Measurements from ENCODE around the gene BDKRB1. TPM values are rescaled to one million over a fixed set of nuclear protein-coding genes. Genes with fewer than 3 reads are reported as not detected.

The BDKRB1 gene
- total RNA-seq, 2 experiments from 2014 or later, result not detected

DNA sequence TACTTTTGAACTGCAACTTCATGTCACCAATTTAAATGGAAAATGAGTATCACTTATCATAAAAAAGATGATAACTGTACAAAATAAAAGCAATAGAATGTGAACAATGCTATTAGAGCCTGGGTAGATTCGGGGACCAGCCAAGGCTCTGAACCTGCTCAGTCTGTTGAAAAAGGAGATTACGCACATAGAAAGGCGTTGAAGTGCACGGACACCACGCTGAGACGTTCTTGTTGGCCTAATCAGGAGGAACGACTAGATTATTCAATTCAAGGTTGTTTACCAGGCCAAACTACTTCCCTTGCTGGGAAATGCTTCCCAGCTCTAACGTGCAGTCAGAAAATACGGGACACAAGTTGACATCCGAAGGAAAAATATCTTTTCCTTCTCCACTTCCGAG is 23.5 kb upstream of the BDKRB1 start:
- DNase-seq, result no peak
- no peak for ATAC-seq
- Mint-ChIP-seq H3K4me3 (no peak overlapping the region), H3K9me3 (no peaks in the 10 kb centered on the region), H3K27ac (no peak overlapping the region), H3K36me3 (ENCODE audit: low read depth) (no peaks in the 10 kb centered on the region), H3K4me1 (ENCODE audit: low read depth) (no peaks in the 10 kb centered on the region), H3K27me3 (peaks cover 6% of the 10 kb centered on the region)
- intact Hi-C loops (cut with micrococcal nuclease), result no loop called here
- CTCF ChIA-PET, result interaction anchor here (1.3 kb wide), 1 partner anchor 132 kb away, joined by 3 read pairs; no protein-coding TSS in a partner anchor
- TF ChIP-seq, protein P1, sequence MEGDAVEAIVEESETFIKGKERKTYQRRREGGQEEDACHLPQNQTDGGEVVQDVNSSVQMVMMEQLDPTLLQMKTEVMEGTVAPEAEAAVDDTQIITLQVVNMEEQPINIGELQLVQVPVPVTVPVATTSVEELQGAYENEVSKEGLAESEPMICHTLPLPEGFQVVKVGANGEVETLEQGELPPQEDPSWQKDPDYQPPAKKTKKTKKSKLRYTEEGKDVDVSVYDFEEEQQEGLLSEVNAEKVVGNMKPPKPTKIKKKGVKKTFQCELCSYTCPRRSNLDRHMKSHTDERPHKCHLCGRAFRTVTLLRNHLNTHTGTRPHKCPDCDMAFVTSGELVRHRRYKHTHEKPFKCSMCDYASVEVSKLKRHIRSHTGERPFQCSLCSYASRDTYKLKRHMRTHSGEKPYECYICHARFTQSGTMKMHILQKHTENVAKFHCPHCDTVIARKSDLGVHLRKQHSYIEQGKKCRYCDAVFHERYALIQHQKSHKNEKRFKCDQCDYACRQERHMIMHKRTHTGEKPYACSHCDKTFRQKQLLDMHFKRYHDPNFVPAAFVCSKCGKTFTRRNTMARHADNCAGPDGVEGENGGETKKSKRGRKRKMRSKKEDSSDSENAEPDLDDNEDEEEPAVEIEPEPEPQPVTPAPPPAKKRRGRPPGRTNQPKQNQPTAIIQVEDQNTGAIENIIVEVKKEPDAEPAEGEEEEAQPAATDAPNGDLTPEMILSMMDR (IDR thresholded peaks at IDR 0.05), result no peak
- POLR2A ChIA-PET, result no interaction called here

DNA sequence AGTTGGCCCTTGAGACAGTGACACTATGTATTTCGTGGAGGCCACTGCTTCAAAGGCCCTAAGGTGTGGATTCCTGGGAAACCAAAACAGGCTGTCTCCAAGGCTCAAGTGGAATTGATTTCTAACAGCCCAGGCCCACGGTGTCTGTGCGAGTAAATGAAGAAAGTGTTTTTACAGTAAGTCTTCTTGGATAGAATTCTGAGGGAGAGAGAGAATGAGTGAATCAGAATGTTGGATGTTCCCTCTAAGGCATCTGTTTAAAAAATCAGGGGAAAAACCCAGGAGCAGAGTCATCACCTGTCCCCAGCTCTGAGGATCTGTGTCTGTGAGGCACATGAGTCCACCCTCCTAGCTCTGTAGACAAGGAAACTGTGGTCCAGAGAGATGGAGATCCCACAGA is 22.3 kb upstream of the BDKRB1 start:
- peaks cover 5% of the 10 kb centered on the region for H3K27me3 Mint-ChIP-seq
- TF ChIP-seq, protein P1 (IDR thresholded peaks at IDR 0.05), result no peak
- no peaks in the 10 kb centered on the region for H3K9me3 Mint-ChIP-seq
- H3K4me3 Mint-ChIP-seq, result no peak overlapping the region
- no peak for DNase-seq
- ChIA-PET CTCF (no interaction called here), POLR2A (no interaction called here)
- no peak for ATAC-seq
- intact Hi-C loops (cut with micrococcal nuclease), result no loop called here
- no peaks in the 10 kb centered on the region for H3K4me1 Mint-ChIP-seq (ENCODE audit: low read depth)
- no peaks in the 10 kb centered on the region for H3K36me3 Mint-ChIP-seq (ENCODE audit: low read depth)
- no peak overlapping the region for H3K27ac Mint-ChIP-seq

DNA sequence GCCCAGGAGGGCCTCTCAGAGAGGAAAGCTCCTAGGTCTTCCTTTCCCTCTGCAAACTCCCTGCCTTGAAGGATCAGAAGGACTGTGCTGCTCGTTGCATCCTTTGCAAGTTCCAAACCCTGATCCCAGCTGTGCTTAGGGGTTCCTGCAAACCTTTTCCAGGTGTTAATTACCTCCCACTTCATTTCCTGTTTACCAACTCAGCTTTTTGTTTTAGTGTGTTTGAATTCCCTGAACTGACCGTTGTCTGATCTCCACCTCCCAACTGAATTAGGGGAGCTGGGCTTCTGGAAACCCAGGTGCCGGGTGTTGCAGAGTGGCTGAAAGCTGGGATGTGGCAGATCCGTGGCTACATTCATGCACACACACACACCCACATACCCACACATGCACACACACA is 20.6 kb upstream of the BDKRB1 start:
- Mint-ChIP-seq H3K27me3 (peaks cover 6% of the 10 kb centered on the region), H3K4me1 (ENCODE audit: low read depth) (no peaks in the 10 kb centered on the region), H3K9me3 (no peaks in the 10 kb centered on the region), H3K4me3 (no peak overlapping the region), H3K27ac (no peak overlapping the region), H3K36me3 (ENCODE audit: low read depth) (no peaks in the 10 kb centered on the region)
- no peak for ATAC-seq
- no peak for DNase-seq
- intact Hi-C loops (cut with micrococcal nuclease), result no loop called here
- ChIA-PET POLR2A (no interaction called here), CTCF (no interaction called here)
- TF ChIP-seq, protein P1 (IDR thresholded peaks at IDR 0.05), result no peak

DNA sequence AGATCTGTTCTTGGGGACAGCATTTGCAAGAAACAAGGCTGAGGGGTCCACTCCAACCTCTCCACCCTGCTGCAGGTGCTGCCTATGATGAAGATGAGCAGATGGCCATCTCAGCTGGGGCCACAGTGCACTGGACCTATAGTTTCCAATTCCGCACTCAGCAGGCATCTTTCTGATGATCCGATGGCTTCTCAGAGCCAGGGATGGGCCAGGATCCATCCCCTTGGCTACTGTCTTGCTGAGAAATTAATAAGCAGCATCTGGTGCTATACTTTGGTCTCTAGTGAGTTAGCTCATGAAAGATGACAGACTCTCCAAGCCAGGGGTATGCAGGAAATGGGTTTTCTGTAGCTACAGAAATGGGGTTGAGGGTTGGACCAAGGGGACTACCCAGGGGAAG is 18.4 kb upstream of the BDKRB1 start:
- intact Hi-C loops (cut with micrococcal nuclease), result no loop called here
- no peak for ATAC-seq

DNA sequence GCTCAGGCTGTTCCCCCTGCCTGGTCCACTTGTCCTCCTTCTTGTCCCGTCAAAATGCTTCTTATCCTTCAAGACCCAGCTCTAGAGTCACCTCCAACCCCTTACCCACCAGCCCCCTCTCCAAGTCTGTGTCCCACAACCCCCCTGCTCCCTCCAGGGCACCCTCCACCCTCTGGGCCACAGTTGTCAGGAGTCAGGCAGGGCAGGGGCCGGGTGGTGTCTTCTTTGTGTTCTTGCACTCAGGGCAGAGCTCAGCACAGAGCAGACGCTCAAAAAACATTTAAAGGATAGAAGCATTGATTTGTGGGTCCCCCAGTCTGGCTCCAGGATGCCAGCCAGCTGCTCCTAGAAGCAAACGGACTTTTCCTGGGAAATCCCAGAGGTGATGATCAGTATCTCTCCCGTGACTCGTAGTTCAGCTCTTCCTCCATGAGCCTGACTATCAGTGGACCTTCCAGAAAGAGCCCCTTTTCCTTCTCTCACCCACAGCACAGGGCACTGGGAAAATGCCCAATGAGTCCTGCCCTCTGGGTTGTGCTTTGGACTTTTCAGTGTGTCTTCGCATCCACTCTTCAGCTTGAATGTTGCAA is 17.2 kb upstream of the BDKRB1 start:
- no peak overlapping the region for H3K4me3 Mint-ChIP-seq
- ATAC-seq (no peak), DNase-seq (no peak)
- no peaks in the 10 kb centered on the region for H3K4me1 Mint-ChIP-seq (ENCODE audit: low read depth)
- ChIA-PET POLR2A (no interaction called here), CTCF (no interaction called here)
- H3K36me3 Mint-ChIP-seq (ENCODE audit: low read depth), result no peaks in the 10 kb centered on the region
- H3K9me3 Mint-ChIP-seq, result no peaks in the 10 kb centered on the region
- intact Hi-C loops (cut with micrococcal nuclease), result no loop called here
- TF ChIP-seq, protein P1 (IDR thresholded peaks at IDR 0.05), result no peak
- H3K27me3 Mint-ChIP-seq, result peaks cover 6% of the 10 kb centered on the region
- H3K27ac Mint-ChIP-seq, result no peak overlapping the region

More for the DNA sequence above, 18.4 kb upstream of the BDKRB1 start:
- Mint-ChIP-seq H3K27me3 (peaks cover 6% of the 10 kb centered on the region), H3K4me1 (ENCODE audit: low read depth) (no peaks in the 10 kb centered on the region), H3K9me3 (no peaks in the 10 kb centered on the region), H3K4me3 (no peak overlapping the region), H3K36me3 (ENCODE audit: low read depth) (no peaks in the 10 kb centered on the region), H3K27ac (no peak overlapping the region)
- CTCF ChIA-PET, result no interaction called here
- POLR2A ChIA-PET, result no interaction called here
- DNase-seq, result no peak
- TF ChIP-seq, protein P1 (IDR thresholded peaks at IDR 0.05), result no peak
